HCT116 (cell line): Measurements from ENCODE around the gene MYH11. TPM values are rescaled to one million over a fixed set of nuclear protein-coding genes. Genes with fewer than 3 reads are reported as not detected.

Experiments
- ATAC-seq: fragments of 200-7000 bp; cut with Tn5 transposase; 2 replicates; pipeline ENCODE4 v1.9.1; 2020; ENCODE audit warnings: mild to moderate bottlenecking, moderate library complexity
- BruUV-seq: library from RNA; stranded (reverse); fragments of 400-500 nt; replicated peaks from 2 replicates; lab custom pipeline; 2021; lab: Mats Ljungman, UMichigan
- CTCF ChIA-PET: fragments of 300-600 bp; sonication (Branson Sonifier 250); formaldehyde crosslinking; loops from one replicate; lab custom pipeline; 2021; ENCODE audit warnings: antibody characterized with exemption; lab: Charles Lee
- POLR2A ChIA-PET: fragments of 300-600, 350-600 bp; sonication (Branson Sonifier 250); formaldehyde crosslinking; loops from one replicate; lab custom pipeline; 2021; ENCODE audit warnings: antibody characterized with exemption; lab: Charles Lee
- RAD21 ChIA-PET, 2 experiments: fragments of 300-600 bp; sonication (Branson Sonifier 250); formaldehyde crosslinking; loops; one replicate each; lab custom pipeline; 2023; ENCODE audit warnings: low total read pairs in 2 of 2; ENCODE audit not compliant: uncharacterized antibody in 2 of 2, unreplicated experiment in 2 of 2, low non-redundant PET in 1 of 2; lab: Charles Lee
- DNase-seq: peaks from one replicate; pipeline ENCODE4 v3.0.0-alpha.2; 2010; ENCODE audit warnings: low read depth, low spot score
- H2AFZ ChIP-seq: fragments of 200-600 bp; shearing (Covaris generic), sonication (generic); 2 replicates; pipeline ENCODE4 v1.6.1; 2017; ENCODE audit warnings: low read depth, mixed run types, mixed read lengths, antibody characterized with exemption, low read length; ENCODE audit not compliant: poor library complexity, severe bottlenecking
- H3K27ac ChIP-seq: 2 replicates; pipeline ENCODE4 v1.5.1; 2012; ENCODE audit warnings: low read depth, low read length
- H3K27me3 ChIP-seq: fragments of 200-600 bp; sonication (generic); 2 replicates; pipeline ENCODE4 v1.6.1; 2016; ENCODE audit warnings: mixed run types, low read length, mixed read lengths; ENCODE audit not compliant: insufficient read depth
- H3K36me3 ChIP-seq, 2 experiments: fragments of 200-500 bp in 1 of 2; fragments of 200-600 bp in 1 of 2; sonication (Bioruptor generic) in 1 of 2; sonication (generic) in 1 of 2; 2 replicates each; pipeline versions ENCODE4 v1.5.1 to v1.6.1; 2014 to 2016; ENCODE audit warnings: low read length in 2 of 2, inconsistent platforms in 1 of 2, mixed read lengths in 1 of 2, mixed run types in 1 of 2; ENCODE audit not compliant: insufficient read depth in 2 of 2, control insufficient read depth in 1 of 2
- H3K4me1 ChIP-seq, 2 experiments: fragments of 200-600 bp in 1 of 2; sonication (generic) in 1 of 2; 2 replicates each; pipeline versions ENCODE4 v1.5.1 to v1.6.1; 2012 to 2017; ENCODE audit warnings: low read length in 2 of 2, inconsistent platforms in 1 of 2, mild to moderate bottlenecking in 1 of 2, mixed read lengths in 1 of 2, mixed run types in 1 of 2, moderate library complexity in 1 of 2; ENCODE audit not compliant: insufficient read depth in 2 of 2, control insufficient read depth in 1 of 2
- H3K4me2 ChIP-seq: fragments of 200-600 bp; sonication (generic); 2 replicates; pipeline ENCODE4 v1.6.1; 2017; ENCODE audit warnings: mixed run types, low read length, mixed read lengths
- H3K4me3 ChIP-seq, 2 experiments: fragments of 200-600 bp in 1 of 2; sonication (generic) in 1 of 2; replicated peaks in 1 of 2; 2 replicates each; pipeline ENCODE4 v1.5.1; 2011 to 2016; ENCODE audit warnings: low read length in 2 of 2, control low read depth in 1 of 2, low read depth in 1 of 2, mild to moderate bottlenecking in 1 of 2, mixed read lengths in 1 of 2, mixed run types in 1 of 2
- H3K79me2 ChIP-seq: fragments of 200-600 bp; sonication (generic); 2 replicates; pipeline ENCODE4 v1.6.1; 2017; ENCODE audit warnings: mild to moderate bottlenecking, mixed run types, low read length, moderate library complexity, mixed read lengths; ENCODE audit not compliant: insufficient read depth
- H3K9ac ChIP-seq: fragments of 200-600 bp; sonication (generic); 2 replicates; pipeline ENCODE4 v1.6.1; 2016; ENCODE audit warnings: low read length, mixed read lengths
- H3K9me2 ChIP-seq: fragments of 200-600 bp; sonication (generic), shearing (Covaris generic); 2 replicates; pipeline ENCODE4 v1.6.1; 2017; ENCODE audit warnings: mixed run types, mild to moderate bottlenecking, moderate library complexity; ENCODE audit not compliant: insufficient read depth
- H3K9me3 ChIP-seq, 2 experiments: fragments of 200-500 bp in 1 of 2; fragments of 200-600 bp in 1 of 2; sonication (Bioruptor generic) in 1 of 2; sonication (generic) in 1 of 2; 2 replicates each; pipeline ENCODE4 v1.6.1; 2014 to 2017; ENCODE audit warnings: low read length in 2 of 2, mixed read lengths in 2 of 2, inconsistent platforms in 1 of 2, low read depth in 1 of 2, mild to moderate bottlenecking in 1 of 2, mixed run types in 1 of 2, moderate library complexity in 1 of 2; ENCODE audit not compliant: control insufficient read depth in 1 of 2, insufficient read depth in 1 of 2
- H4K20me1 ChIP-seq: fragments of 200-600 bp; sonication (generic), shearing (Covaris generic); 2 replicates; pipeline ENCODE4 v1.6.1; 2017; ENCODE audit warnings: mixed run types, mild to moderate bottlenecking, moderate library complexity; ENCODE audit not compliant: insufficient read depth
- ATF3 ChIP-seq: IDR thresholded peaks from 2 replicates; pipeline ENCODE4 v1.6.1; 2012
- CTCF ChIP-seq, 3 experiments: fragments of 200-600 bp in 1 of 3; sonication (generic) in 1 of 3; IDR thresholded peaks in 2 of 3; conservative IDR thresholded peaks in 1 of 3; 2 replicates each; pipeline ENCODE4 v1.5.1; 2012 to 2017; ENCODE audit warnings: low read depth in 2 of 3, low read length in 2 of 3, antibody characterized with exemption in 1 of 3, borderline replicate concordance in 1 of 3, control low read depth in 1 of 3, mild to moderate bottlenecking in 1 of 3, mixed read lengths in 1 of 3, mixed run types in 1 of 3, moderate library complexity in 1 of 3; ENCODE audit not compliant: insufficient read depth in 1 of 3
- EGR1 ChIP-seq: IDR thresholded peaks from 2 replicates; pipeline ENCODE4 v1.6.1; 2012; ENCODE audit warnings: low read depth
- ELF1 ChIP-seq: IDR thresholded peaks from 2 replicates; pipeline ENCODE4 v1.6.1; 2012; ENCODE audit warnings: low read depth, borderline replicate concordance
- EZH2 ChIP-seq: fragments of 200-600 bp; sonication (generic); IDR thresholded peaks from 2 replicates; pipeline ENCODE4 v1.6.1; 2017; ENCODE audit warnings: antibody characterized with exemption, mixed run types
- MAX ChIP-seq: IDR thresholded peaks from 2 replicates; pipeline ENCODE4 v1.6.1; 2012
- POLR2A ChIP-seq: IDR thresholded peaks from 2 replicates; pipeline ENCODE4 v1.7.0; 2011; ENCODE audit warnings: borderline replicate concordance; ENCODE audit not compliant: insufficient read depth, insufficient read length; ENCODE audit errors: extremely low read depth
- SIN3A ChIP-seq: IDR thresholded peaks from 2 replicates; pipeline ENCODE4 v1.6.1; 2012; ENCODE audit warnings: low read depth
- SP1 ChIP-seq: IDR thresholded peaks from 2 replicates; pipeline ENCODE4 v1.6.1; 2012; ENCODE audit warnings: low read depth
- SRF ChIP-seq: IDR thresholded peaks from 2 replicates; pipeline ENCODE4 v1.6.1; 2012; ENCODE audit warnings: low read depth
- TCF7L2 ChIP-seq: IDR thresholded peaks from 2 replicates; pipeline ENCODE4 v1.7.0; 2011; ENCODE audit warnings: borderline replicate concordance, inconsistent platforms; ENCODE audit not compliant: insufficient read depth, insufficient read length; ENCODE audit errors: extremely low read depth
- ZFX ChIP-seq: fragments of 450-650 bp; IDR thresholded peaks from 2 replicates; pipeline ENCODE4 v1.6.1; 2017
- ZNF274 ChIP-seq: fragments of 200-500 bp; sonication (Bioruptor generic); IDR thresholded peaks from 2 replicates; pipeline ENCODE4 v1.6.1; 2014; ENCODE audit warnings: mild to moderate bottlenecking, low read depth, low read length, inconsistent platforms
- intact Hi-C: fragments of 100-400 bp; cut with micrococcal nuclease; formaldehyde crosslinking; loops from 2 replicates; pipeline ENCODE4 v1.10.0; 2022
- total RNA-seq: library from RNA; stranded (reverse); gene quantifications from one replicate; pipeline ENCODE4 v1.2.1, GENCODE V29; 2021; ENCODE audit not compliant: unreplicated experiment

MYH11 gene
- total RNA-seq, 1 experiment from 2014 or later: 0.61 TPM

GRCh38 chr16:15665107-15665506, 191.7 kb downstream of the MYH11 start:
- Histone ChIP-seq H3K27me3 (no peaks in the 10 kb centered on the region), H3K36me3 (peaks cover 21 to 22% of the 10 kb centered on the region in 2 experiments), H3K9me2 (no peaks in the 10 kb centered on the region), H3K9me3 (no peaks in the 10 kb centered on the region), H3K27ac (no peak overlapping the region), H3K4me3 (no peak overlapping the region), H3K9ac (no peak overlapping the region), H4K20me1 (no peaks in the 10 kb centered on the region), H3K4me2 (no peak overlapping the region), H3K79me2 (peaks cover 47% of the 10 kb centered on the region), H3K4me1 (peaks cover 0 to 6% of the 10 kb centered on the region in 2 experiments; a peak in 1 of 4 replicates), H2AFZ (no peak overlapping the region)
- no peak for TF ChIP-seq CTCF (IDR thresholded peaks at IDR 0.05 in 2 of 3, conservative IDR thresholded peaks at IDR 0.05 in 1 of 3; ENCODE audit: borderline replicate concordance in 1 of 3, insufficient read depth in 1 of 3, low read depth in 2 of 3, low read length in 2 of 3)
- no peak for TF ChIP-seq SRF
- no peak for TF ChIP-seq ELF1
- no peak for TF ChIP-seq ZNF274
- no peak for TF ChIP-seq POLR2A
- TF ChIP-seq EZH2: no peak
- TF ChIP-seq MAX: no peak
- TF ChIP-seq SP1: no peak
- no peak for TF ChIP-seq ZFX
- TF ChIP-seq SIN3A: no peak
- no peak for TF ChIP-seq EGR1
- TF ChIP-seq TCF7L2: no peak
- TF ChIP-seq ATF3: no peak
- ChIA-PET CTCF (interaction anchor here (1.5 kb wide), 1 partner anchor 17 kb away, joined by 6 read pairs; no protein-coding TSS in a partner anchor), POLR2A (no interaction called here), RAD21 (no interaction called here)
- DNase-seq (no peak), ATAC-seq (no peak)
- intact Hi-C loops: no loop called here
- TSS peak; percentile 30 for BruUV-seq
